ENCODE measurements around the gene DOCK2.

DNA sequence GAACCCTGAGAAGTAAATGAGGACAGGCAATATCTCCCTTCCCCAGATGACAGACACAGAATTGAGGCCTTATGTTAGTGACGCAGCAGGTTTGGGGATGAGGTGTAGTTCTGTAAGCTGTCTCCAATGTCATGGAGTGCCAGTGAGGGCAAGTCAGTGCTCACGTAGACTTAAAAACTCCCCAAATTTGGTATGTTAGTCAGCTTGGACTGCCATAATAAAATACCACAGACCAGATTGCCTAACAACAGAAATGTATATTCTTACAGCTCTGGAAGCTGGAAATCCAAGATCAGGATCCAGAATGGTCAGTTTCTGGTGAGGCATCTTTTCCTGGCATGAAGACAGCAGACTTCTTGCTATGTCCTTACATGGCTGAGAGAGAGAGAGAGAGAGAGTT is 483.5 kb downstream of the DOCK2 start:
- TF ChIP-seq, protein P1, sequence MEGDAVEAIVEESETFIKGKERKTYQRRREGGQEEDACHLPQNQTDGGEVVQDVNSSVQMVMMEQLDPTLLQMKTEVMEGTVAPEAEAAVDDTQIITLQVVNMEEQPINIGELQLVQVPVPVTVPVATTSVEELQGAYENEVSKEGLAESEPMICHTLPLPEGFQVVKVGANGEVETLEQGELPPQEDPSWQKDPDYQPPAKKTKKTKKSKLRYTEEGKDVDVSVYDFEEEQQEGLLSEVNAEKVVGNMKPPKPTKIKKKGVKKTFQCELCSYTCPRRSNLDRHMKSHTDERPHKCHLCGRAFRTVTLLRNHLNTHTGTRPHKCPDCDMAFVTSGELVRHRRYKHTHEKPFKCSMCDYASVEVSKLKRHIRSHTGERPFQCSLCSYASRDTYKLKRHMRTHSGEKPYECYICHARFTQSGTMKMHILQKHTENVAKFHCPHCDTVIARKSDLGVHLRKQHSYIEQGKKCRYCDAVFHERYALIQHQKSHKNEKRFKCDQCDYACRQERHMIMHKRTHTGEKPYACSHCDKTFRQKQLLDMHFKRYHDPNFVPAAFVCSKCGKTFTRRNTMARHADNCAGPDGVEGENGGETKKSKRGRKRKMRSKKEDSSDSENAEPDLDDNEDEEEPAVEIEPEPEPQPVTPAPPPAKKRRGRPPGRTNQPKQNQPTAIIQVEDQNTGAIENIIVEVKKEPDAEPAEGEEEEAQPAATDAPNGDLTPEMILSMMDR (IDR thresholded peaks at IDR 0.05 in 4 of 5, conservative IDR thresholded peaks at IDR 0.05 in 1 of 5) = no peak
- no peak for TF ChIP-seq POLR2A (IDR thresholded peaks at IDR 0.05)
